NCI-H146 treated with DMSO at 0.1 percent for 48 hours (cell line): Measurements from ENCODE around the gene GRIPAP1.

Experiments used
- DNase-seq: peaks from one replicate; lab custom pipeline; 2025; ENCODE audit not compliant: unreplicated experiment; lab: John Stamatoyannopoulos, UW

The GRIPAP1 gene

GRCh38 chrX:48927736-48928382 is 74.2 kb downstream of the GRIPAP1 start:
- no peak for DNase-seq

DNA sequence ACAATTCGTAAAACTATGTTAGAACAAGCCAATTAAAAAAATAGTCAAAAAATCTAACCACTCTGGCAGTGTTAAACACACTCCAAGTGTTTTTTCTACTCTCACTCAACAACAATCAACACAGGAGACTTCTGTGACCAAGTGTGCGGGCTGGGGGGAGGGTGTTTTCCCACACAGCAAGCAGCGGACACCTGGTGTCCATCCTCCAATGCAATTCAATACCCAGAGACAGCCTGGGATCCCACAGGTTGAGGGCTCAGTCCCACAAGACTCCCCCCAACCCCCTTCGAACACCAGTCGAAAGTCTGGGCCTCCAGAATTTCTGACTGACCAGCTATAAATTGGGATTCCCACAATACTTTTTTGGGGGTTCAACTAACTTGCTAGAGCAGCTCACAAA is 74.9 kb downstream of the GRIPAP1 start:
- DNase-seq, result no peak

DNA sequence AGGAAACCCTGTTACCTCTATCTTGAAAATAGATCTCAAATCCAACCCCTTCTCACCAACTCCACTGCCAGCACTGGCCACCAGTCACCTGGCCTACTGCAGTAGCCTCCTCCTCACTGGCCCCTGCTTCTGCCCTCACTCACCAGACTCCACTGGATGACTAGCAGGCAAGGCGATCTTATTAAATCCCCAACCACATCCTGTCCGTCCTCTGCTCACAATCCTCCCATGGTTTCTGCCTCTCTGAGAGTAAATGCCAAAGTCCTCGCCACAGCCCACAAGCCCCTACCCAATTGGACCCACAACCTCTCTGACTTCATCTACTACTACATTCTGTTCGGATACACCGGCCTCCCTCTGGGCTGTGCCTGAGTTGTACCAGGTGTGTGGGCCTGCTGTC is 77.8 kb downstream of the GRIPAP1 start:
- DNase-seq, result no peak

- no peak for DNase-seq
Measured at GRCh38 chrX:48923771-48924170, 78.3 kb downstream of the GRIPAP1 start.
